NOMO-1 treated with DMSO at 0.1 percent for 48 hours (cell line): ENCODE measurements around the gene SULT1C4.
"Not testable (repeated sequence)": the region's sequence is repeated elsewhere in the genome, so short reads cannot be mapped to it uniquely, and the experiment has no call there.

Source experiments
- DNase-seq: peaks from one replicate; lab custom pipeline; 2025; ENCODE audit not compliant: unreplicated experiment; lab: John Stamatoyannopoulos, UW

Gene SULT1C4

DNA sequence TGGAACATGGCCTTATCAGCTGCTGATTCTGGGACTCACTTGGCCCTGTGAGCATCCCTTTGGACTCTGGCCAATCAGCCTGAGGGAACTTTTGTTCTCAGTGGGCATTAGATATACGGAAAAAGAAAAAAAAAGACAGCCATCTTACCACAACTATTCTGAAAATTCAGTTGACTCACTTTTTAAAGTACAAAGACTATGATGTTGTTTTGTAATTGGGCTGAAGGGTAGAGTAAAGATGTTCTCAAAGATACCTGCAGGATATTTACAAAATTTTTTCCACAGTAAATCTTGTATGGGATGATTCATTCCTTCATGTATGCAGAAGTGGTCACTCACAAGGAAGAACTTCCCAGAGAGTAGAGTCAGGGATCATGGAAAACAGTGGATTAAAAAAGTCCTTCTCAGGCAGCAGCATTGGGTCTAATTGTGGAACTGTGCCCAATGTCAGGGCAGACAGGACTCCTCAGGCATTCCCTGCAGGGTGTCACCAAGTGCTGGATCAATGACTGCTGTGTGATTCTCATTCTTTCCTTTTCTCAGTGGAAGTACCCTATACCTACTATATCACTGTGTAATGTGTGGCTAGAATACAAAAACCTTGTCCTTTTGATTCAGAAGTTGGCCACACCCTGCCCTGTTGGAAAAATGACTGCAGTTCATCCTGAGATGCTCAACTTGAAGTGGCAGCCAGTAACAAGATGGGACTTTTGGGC is 35.4 kb downstream of the SULT1C4 start:
- no peak for DNase-seq

DNA sequence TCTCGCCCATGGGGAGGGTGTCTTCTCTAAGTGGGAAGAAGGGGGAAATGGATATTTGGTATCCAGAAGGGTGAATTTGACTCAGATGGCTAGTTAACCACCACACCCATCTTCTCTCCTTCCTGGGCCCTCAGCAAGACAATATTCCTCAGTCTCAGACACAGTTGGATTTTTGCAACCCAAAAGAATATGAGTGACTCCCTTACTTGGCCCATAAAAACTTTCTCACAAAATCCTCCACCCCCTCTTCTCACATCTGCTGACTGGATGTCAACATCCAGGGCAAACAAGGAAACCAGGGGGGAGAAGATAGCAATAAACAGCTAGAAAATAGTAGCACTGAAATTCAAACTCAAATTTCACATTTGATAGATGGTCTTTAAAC is 35.9 kb downstream of the SULT1C4 start:
- DNase-seq: no peak

GRCh38 chr2:108414256-108414876 is 36.6 kb downstream of the SULT1C4 start:
- no peak for DNase-seq

GRCh38 chr2:108414945-108415344 is 37.2 kb downstream of the SULT1C4 start:
- no peak for DNase-seq

- DNase-seq: no peak
Observed at GRCh38 chr2:108417254-108417653, 39.5 kb downstream of the SULT1C4 start.

DNA sequence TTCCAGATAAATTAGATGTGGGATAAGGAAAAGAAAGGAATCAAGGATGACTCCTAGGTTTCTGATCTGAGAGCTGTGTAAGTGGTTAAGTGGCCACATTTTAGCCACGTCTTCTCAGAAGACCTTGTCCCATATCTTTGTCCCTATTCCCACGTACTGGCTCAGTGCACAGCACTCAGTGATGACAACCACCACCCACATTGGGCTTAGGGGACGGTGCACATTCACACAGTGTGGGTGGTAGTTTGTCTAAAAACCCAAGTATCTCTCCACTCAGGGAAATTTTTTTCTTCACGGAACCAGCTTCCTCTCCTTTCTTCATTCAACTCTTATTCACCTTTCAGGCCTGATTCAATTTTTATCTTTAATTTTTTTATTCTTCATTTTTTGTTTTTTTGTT is 40.7 kb downstream of the SULT1C4 start:
- no peak for DNase-seq

- no peak for DNase-seq
Observed at GRCh38 chr2:108423067-108423466, 45.3 kb downstream of the SULT1C4 start.

- DNase-seq: no peak
Observed at GRCh38 chr2:108423502-108424251, 45.9 kb downstream of the SULT1C4 start.

DNA sequence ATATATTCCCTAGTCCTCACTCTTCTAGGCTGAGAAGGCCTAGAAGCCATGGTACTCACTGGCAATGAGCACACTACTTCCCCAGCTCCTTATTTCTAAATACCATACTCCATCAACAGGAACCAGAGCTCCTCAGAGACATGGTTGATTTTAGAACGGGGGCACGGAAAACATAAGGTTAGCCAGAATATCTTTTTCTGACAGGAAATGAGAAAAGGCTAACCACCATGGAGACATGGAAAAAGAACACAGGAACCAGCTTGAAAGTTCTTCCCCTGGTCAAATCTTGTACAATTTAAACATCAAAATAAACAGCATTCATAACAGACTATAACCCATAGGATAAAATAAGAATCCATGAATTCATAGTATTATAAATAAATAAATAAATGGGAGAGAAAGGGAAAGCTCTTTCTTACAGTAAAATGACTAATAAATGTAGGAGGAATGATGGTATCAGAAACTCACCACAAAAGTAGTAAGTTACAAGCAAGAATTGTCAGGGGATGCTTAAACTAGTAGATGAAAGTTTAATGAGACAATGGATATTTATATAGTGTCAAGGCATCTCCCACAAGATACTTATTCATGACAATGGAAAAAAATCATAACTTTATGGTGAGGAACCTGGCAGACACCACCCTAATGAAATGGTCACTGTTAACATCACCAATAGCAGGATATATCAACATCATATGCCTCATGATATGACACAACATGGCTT is 50.7 kb downstream of the SULT1C4 start:
- DNase-seq: no peak

GRCh38 chr2:108435578-108435977 is 57.8 kb downstream of the SULT1C4 start:
- not testable (repeated sequence) for DNase-seq

DNA sequence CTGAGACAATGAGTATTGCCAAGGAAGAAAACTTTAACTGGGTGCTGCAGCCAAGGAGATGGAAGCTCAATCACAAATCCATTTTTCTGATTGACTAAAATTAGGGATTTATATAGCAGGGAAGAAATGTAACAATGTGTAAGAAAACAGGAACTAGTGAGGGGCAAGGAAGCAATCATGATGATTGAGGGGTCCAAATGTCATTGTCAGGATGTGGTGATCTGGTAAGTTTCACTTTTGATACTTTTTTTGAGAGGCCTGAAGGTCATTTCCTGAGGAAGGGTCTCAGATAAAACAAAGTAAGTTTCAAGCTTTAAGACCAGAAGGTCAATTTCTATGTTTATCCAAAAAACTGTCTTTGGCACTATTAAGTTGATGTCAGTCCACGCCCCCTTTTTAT is 59.2 kb downstream of the SULT1C4 start:
- peak; percentile 26 for DNase-seq
